ENCODE measurements around the gene PRKAG2.

The PRKAG2 gene

DNA sequence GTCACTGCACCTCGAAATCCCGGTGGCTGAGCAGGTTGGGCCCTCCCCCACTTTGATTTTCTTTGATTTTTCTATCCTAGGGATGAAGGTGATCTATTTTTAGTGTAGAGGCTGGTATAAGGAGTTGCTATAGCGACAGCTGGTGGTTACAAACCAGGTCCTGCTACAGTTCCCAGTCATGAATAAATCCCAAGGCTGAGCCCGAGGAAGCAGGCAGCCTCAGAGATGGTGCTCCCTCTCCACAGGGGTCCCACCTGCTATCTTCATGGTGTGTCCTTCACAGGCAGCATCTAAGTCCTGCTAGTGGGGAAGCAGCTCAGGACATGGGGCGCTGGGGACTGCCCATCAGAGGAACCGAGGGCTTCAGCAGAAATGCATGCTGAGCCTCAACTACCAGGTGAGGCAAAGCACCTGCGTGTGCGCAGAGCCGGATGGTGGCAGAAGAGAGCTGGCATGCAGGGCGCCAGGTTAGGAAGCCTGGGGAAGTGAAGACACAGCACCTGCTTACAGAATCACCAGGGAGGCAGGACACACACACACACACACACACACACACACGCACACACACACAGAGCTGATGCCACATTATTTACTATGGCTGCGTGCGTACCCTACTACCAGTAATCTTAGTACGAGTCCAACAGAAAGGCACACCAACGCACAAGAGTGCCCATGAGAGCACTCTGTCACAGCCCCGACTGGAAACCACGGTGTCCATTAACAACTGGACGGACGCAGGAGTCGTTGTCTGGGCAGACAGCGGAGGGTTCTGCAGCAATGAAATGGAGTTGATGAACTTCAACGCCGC, 150.9 kb downstream of the PRKAG2 start:
- Mint-ChIP-seq H3K9me3 (no peaks in the 10 kb centered on the region), H3K36me3 (ENCODE audit: low read depth) (peaks cover 61% of the 10 kb centered on the region), H3K27ac (no peak overlapping the region), H3K4me3 (no peak overlapping the region), H3K4me1 (ENCODE audit: low read depth) (peaks cover 21% of the 10 kb centered on the region), H3K27me3 (no peaks in the 10 kb centered on the region)
- intact Hi-C loops (cut with micrococcal nuclease) = no loop called here

DNA sequence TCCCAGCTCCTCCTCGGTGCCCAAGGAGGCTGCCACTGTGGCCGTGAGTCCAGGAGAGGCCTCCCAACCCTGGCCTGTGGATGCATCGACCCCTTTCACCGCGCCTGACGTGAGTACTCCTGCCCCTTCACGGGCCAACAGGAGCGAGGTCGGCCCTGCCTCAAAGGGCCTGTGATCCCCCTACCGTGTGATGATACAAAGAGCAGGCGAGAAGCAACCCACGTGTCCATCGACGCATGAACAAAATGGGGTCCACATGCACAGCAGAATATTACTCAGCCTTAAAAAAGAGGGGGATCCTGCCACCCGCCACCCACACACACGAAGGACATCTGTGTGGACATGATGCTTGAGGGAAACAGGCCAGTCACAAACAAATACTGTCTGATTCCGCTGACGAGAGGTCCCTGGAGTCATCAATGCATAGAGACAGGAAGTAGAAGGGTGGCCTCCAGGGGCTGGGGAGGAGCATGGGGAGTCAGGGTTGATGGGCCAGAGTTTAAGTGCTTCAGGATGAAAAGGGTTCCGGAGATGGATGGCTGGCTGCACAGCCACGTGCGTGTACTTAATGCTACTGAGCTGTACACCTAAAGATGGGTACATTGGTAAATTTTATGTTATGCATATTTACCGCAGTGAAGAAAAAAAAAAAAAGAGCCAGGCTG, 151.9 kb downstream of the PRKAG2 start:
- intact Hi-C loops (cut with micrococcal nuclease) = no loop called here
- H3K27me3 Mint-ChIP-seq = no peaks in the 10 kb centered on the region
- H3K4me1 Mint-ChIP-seq (ENCODE audit: low read depth) = peaks cover 21% of the 10 kb centered on the region
- H3K27ac Mint-ChIP-seq = no peak overlapping the region
- no peak overlapping the region for H3K4me3 Mint-ChIP-seq
- peaks cover 60% of the 10 kb centered on the region for H3K36me3 Mint-ChIP-seq (ENCODE audit: low read depth)
- no peaks in the 10 kb centered on the region for H3K9me3 Mint-ChIP-seq

DNA sequence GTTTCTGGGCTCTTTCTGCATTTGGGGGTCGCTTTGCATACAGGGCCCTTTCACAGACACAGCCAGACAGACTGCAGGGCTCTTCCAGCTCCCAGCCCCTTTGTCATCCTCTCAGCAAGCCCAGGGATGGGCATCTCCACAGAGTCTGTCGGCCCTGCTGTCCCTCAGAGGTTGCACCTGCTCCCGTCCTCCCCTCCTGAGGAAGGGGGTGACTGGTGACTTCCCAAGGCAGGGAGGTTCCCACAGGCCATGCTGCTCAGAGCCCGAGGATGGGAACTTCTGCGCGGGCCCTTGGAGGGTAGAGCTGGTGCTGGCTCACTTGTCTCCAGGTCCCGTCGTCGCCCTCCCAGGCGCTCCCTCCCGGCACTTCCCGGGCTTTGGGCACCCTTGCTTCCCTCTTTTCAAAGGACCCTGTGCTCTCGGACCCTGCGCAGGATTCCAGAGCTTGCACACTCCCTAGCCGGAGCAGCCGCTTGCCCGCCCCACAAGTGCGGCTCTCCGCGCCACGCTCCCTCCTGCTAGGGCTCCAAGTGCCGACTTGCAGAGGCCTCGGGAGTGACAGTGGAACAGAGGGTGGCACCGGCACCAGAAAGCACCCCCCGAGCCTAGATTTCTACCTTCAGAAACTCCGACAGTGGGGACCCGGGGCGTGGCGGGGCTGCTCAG, 152.5 kb downstream of the PRKAG2 start:
- Mint-ChIP-seq H3K9me3 (no peaks in the 10 kb centered on the region), H3K36me3 (ENCODE audit: low read depth) (peaks cover 53% of the 10 kb centered on the region), H3K27me3 (no peaks in the 10 kb centered on the region), H3K4me1 (ENCODE audit: low read depth) (peaks cover 21% of the 10 kb centered on the region), H3K27ac (no peak overlapping the region), H3K4me3 (no peak overlapping the region)
- intact Hi-C loops (cut with micrococcal nuclease) = no loop called here

DNA sequence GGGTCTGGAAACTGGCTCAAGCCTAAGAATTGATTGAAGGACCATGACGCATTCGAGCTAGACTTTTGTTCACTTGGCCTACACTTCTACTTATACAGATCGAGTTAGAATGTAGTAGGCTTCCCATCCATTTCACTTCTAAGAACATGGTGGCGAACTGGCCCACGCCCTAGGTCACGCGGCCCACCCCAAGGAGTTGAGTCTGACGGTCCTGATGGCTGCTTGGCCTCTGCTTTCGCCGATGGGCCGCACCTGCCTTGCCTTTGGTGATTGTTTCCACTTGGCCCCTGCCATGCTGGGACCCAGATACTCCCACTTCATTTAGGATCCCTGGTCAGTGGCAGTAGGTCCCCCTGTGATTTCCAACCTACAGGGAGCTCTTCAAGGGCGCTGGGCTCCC, 153.6 kb downstream of the PRKAG2 start:
- H3K27me3 Mint-ChIP-seq = no peaks in the 10 kb centered on the region
- intact Hi-C loops (cut with micrococcal nuclease) = no loop called here
- peaks cover 49% of the 10 kb centered on the region for H3K36me3 Mint-ChIP-seq (ENCODE audit: low read depth)
- H3K9me3 Mint-ChIP-seq = no peaks in the 10 kb centered on the region
- peaks cover 19% of the 10 kb centered on the region for H3K4me1 Mint-ChIP-seq (ENCODE audit: low read depth)
- H3K27ac Mint-ChIP-seq = no peak overlapping the region
- H3K4me3 Mint-ChIP-seq = no peak overlapping the region

DNA sequence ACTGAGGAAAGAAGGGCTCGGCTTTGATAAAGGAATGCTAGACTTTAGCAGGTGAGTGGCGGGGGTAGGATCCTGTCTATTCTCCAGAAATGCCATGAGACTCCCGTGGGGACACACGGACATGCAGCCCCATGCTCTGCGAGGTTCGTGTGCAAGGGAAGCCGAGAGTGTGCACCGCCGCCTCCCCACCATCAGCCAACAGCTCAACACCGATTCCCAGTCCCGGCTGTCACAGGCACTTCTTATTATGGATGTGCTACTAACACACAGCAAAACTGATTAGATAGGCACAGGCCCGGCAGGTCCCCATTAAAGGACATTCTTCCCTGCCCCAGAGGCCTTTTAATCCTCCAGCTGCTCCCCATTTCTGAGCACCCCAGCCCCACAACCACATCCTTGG, 154.4 kb downstream of the PRKAG2 start:
- H3K9me3 Mint-ChIP-seq = no peaks in the 10 kb centered on the region
- intact Hi-C loops (cut with micrococcal nuclease) = no loop called here
- peaks cover 57% of the 10 kb centered on the region for H3K36me3 Mint-ChIP-seq (ENCODE audit: low read depth)
- no peaks in the 10 kb centered on the region for H3K27me3 Mint-ChIP-seq
- H3K4me3 Mint-ChIP-seq = no peak overlapping the region
- no peak overlapping the region for H3K27ac Mint-ChIP-seq
- H3K4me1 Mint-ChIP-seq (ENCODE audit: low read depth) = peaks cover 14% of the 10 kb centered on the region

DNA sequence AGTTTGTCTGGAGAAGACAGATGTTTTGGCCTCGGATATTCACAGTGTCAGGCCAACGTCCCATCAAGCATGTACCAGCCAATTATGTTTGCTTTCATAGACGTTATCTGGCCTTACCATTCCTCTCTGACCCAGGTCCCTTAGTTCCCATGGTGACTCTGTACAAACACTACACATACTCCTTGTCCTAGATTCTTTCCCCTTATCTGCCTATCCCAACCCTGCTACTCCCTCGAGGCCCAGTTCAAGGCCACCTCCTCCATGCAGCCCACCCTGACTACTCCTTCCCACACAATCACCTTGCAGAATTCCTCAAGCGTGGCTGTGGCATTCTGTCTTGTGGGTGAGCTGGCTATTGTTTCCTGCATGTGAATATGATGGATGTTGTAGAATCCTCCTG, 155.2 kb downstream of the PRKAG2 start:
- Mint-ChIP-seq H3K4me3 (no peak overlapping the region), H3K27ac (no peak overlapping the region), H3K9me3 (no peaks in the 10 kb centered on the region), H3K36me3 (ENCODE audit: low read depth) (peaks cover 65% of the 10 kb centered on the region), H3K27me3 (no peaks in the 10 kb centered on the region), H3K4me1 (ENCODE audit: low read depth) (peaks cover 9% of the 10 kb centered on the region)
- intact Hi-C loops (cut with micrococcal nuclease) = no loop called here

DNA sequence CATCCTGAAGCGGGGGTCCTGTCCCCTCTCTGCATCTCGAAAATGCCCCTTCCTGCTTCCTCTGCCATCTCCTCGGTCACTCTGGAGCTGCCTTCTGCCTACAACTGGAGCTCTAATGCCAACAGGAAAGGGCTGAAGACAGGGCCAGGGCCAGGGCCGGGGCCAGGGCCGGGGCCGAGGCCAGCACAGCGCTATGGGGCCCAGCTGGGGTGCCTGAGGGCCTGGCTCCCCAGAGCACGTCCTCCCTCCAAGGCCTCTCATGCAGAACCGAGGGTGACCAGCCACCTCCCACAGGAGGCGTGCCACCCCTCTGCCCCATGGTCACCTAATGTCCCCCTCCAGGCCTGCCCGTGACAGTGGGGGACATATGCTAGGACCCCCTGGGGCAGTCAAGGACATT, 155.7 kb downstream of the PRKAG2 start:
- Mint-ChIP-seq H3K27ac (no peak overlapping the region), H3K36me3 (ENCODE audit: low read depth) (peaks cover 65% of the 10 kb centered on the region), H3K4me3 (no peak overlapping the region), H3K9me3 (no peaks in the 10 kb centered on the region), H3K27me3 (no peaks in the 10 kb centered on the region), H3K4me1 (ENCODE audit: low read depth) (peaks cover 10% of the 10 kb centered on the region)
- intact Hi-C loops (cut with micrococcal nuclease) = no loop called here

DNA sequence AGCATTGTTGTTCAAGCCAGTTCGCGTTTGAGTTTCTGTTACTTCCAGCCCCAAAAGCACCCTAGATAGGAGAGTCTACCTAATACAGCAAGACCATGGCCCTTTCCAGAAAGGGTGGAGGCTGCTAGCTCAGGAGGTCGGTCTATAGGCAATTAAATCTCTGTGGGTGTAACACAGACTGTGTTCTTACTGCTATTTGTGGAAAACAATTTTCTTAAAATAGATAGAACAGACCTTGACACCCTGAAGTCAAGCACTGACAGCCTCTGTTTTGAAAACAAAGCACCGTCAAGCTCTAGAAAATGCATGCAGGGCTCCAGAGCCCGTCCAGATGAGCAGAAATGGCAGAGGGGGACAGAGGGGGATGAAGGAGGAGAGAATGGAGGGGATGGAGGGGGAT, 156.6 kb downstream of the PRKAG2 start:
- peaks cover 15% of the 10 kb centered on the region for H3K4me1 Mint-ChIP-seq (ENCODE audit: low read depth)
- H3K27ac Mint-ChIP-seq = no peak overlapping the region
- peaks cover 65% of the 10 kb centered on the region for H3K36me3 Mint-ChIP-seq (ENCODE audit: low read depth)
- no peaks in the 10 kb centered on the region for H3K9me3 Mint-ChIP-seq
- intact Hi-C loops (cut with micrococcal nuclease) = no loop called here
- no peaks in the 10 kb centered on the region for H3K27me3 Mint-ChIP-seq
- H3K4me3 Mint-ChIP-seq = no peak overlapping the region

DNA sequence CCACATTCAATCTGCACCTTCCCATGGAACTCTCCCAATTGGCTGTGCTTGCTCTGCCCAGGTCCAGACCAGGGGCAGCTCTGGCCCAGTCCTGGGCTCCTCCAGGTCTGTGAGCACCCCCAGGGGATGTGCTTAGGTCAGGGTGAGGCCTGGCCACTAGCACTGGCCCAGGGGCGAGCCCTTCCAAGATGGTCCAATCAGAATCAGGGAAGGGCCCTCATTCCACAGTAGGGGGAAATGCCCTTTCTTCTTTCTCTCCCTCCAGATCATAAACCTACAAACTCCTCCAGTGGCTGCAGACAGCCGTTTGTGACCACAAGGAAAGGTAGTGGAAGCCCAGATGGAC, 157.0 kb downstream of the PRKAG2 start:
- intact Hi-C loops (cut with micrococcal nuclease) = no loop called here
- Mint-ChIP-seq H3K36me3 (ENCODE audit: low read depth) (peaks cover 62% of the 10 kb centered on the region), H3K27ac (no peak overlapping the region), H3K4me3 (no peak overlapping the region), H3K4me1 (ENCODE audit: low read depth) (peaks cover 15% of the 10 kb centered on the region), H3K27me3 (no peaks in the 10 kb centered on the region), H3K9me3 (no peaks in the 10 kb centered on the region)

DNA sequence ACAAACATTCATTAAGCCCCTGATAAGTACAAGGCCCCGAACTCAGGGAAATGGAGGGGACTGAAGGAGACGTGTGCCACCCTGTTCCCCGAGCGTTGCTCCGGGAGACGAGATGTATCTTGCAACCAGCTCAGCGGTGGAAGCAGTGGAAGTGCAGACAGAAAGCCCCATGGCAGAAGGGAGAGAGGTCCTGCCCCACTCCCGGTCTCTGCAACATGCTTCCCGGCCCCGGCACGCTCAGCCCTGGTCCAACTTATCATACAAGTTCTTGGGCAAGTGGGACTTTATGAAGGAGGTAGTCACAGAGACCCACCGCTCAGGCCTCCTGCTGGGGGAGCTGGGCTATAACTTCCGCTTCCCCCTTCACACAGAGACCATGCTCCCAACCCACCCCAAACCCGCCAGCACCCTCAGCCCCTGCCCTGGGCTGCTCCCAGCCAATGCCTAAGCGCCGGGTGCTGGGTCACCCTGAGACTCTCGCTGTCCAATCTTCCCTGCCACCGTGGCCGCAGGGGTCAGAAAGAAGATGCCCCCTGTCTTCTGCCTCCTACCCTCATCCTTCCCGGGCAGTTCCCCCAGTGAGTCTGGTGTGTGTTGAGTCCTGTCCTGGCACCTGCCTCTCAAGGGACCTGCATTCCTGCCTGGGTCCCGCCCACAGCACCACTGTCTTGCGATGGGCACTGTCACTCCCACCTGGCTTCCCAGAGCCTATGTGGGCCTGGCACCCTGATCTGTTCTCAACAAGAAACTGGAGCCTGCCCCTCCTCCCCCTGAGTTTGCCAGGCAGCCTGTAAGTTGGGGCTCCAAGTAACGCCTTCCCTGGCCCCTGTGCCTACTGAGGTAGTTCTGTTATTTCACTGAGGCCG, 157.7 kb downstream of the PRKAG2 start:
- Mint-ChIP-seq H3K4me3 (no peak overlapping the region), H3K4me1 (ENCODE audit: low read depth) (peaks cover 15% of the 10 kb centered on the region), H3K27ac (no peak overlapping the region), H3K36me3 (ENCODE audit: low read depth) (peaks cover 60% of the 10 kb centered on the region), H3K27me3 (no peaks in the 10 kb centered on the region), H3K9me3 (no peaks in the 10 kb centered on the region)
- intact Hi-C loops (cut with micrococcal nuclease) = no loop called here

DNA sequence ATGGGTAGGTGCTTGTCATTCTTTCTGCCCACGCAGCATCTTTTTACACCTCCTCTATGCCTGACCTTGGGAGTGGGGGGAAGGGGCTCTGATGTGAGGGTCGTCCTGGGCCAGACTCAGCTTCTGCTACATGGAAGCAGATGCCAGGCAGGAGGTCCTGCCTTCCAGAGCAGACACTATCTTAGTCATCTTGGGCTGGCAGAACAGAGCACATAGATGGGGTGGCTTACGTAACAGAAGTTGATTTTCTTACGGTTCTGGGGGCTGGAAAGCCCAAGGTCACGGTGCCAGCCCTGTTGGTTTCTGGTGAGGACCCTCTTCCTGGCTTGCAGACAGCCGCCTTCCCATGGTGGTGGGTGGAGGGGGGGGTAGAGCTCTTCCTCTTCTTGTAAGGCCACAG, 159.0 kb downstream of the PRKAG2 start:
- no peaks in the 10 kb centered on the region for H3K27me3 Mint-ChIP-seq
- no peak overlapping the region for H3K27ac Mint-ChIP-seq
- no peaks in the 10 kb centered on the region for H3K9me3 Mint-ChIP-seq
- peaks cover 57% of the 10 kb centered on the region for H3K36me3 Mint-ChIP-seq (ENCODE audit: low read depth)
- intact Hi-C loops (cut with micrococcal nuclease) = no loop called here
- no peak overlapping the region for H3K4me3 Mint-ChIP-seq
- peaks cover 15% of the 10 kb centered on the region for H3K4me1 Mint-ChIP-seq (ENCODE audit: low read depth)

DNA sequence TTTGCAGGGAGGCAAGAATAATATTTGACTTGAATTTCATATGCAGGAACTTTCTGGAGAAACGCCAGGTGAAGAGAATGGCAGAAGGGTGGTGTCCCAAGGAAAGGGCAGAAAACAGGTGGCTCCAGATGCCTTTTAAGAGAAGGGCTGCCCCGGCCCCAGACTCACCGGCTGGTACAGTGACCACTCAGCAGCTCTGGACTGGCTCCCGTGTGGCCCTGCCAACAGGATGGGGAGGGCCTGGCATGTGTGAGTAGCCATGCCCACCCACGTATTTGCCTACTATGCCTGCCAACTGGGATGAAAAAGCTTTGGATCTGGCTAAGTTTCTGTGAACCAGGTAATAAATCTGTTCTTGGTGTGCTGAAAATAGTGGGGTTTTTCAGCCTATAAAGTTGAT, 159.5 kb downstream of the PRKAG2 start:
- Mint-ChIP-seq H3K4me3 (no peak overlapping the region), H3K27ac (no peak overlapping the region), H3K4me1 (ENCODE audit: low read depth) (peaks cover 15% of the 10 kb centered on the region), H3K36me3 (ENCODE audit: low read depth) (peaks cover 57% of the 10 kb centered on the region), H3K27me3 (no peaks in the 10 kb centered on the region), H3K9me3 (no peaks in the 10 kb centered on the region)
- intact Hi-C loops (cut with micrococcal nuclease) = no loop called here

DNA sequence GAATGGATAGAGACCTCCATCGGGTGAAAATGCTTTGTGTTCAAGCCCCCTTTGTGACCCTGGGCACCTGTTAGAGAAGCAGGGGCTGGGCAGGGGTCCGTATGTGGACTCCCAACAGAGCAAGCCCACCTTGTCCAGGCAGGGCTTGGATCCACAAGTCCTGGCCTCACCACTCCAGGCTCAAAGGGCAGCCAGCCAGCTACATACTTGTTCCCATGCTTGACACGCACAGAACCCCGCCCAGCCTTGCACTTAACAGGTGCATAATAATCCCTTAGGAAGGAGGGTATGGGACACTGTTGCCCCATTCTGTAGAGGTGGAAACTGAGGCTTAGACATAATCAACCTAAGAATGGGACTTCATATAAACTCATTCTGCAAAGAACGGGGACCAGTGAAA, 160.6 kb downstream of the PRKAG2 start:
- no peaks in the 10 kb centered on the region for H3K27me3 Mint-ChIP-seq

More for the DNA sequence above, 160.6 kb downstream of the PRKAG2 start:
- Mint-ChIP-seq H3K36me3 (ENCODE audit: low read depth) (peaks cover 62% of the 10 kb centered on the region), H3K4me1 (ENCODE audit: low read depth) (peaks cover 15% of the 10 kb centered on the region), H3K9me3 (no peaks in the 10 kb centered on the region), H3K4me3 (no peak overlapping the region), H3K27ac (no peak overlapping the region)
- intact Hi-C loops (cut with micrococcal nuclease) = no loop called here

Data from dendritic cell treated with granulocyte-macrophage colony-stimulating factor and Interleukin-4, amounts not matched to agents 40 ng/mL and 50 ng/mL, for 4 days (primary cell).